ENCODE data around the gene CDON. TPM values are rescaled to one million over a fixed set of nuclear protein-coding genes. Genes with fewer than 3 reads are reported as not detected.

The CDON gene
- polyA plus RNA-seq, 4 donors, result 1.7 to 9.0 TPM; not detected in 2

- no peak overlapping the region for H3K27ac ChIP-seq (ENCODE audit: low read depth in 1 of 3, low read length in 2 of 3)
- DNase-seq (no peak), FAIRE-seq (no peak)
- H3K4me1 ChIP-seq (ENCODE audit: control insufficient read depth in 3 of 3, insufficient read depth in 2 of 3, low read depth in 1 of 3, low read length in 2 of 3), result peaks cover 0 to 16% (median 0%) of the 10 kb centered on the region in 3 donors
- H3K36me3 ChIP-seq (ENCODE audit: control insufficient read depth in 3 of 3, insufficient read depth in 2 of 3, low read depth in 1 of 3, low read length in 3 of 3), result peaks cover 0 to under 1% (median 0%) of the 10 kb centered on the region in 3 donors
- H3K27me3 ChIP-seq (ENCODE audit: control insufficient read depth in 3 of 3, insufficient read depth in 3 of 3, low read length in 3 of 3), result no peaks in the 10 kb centered on the region
- no peak overlapping the region for H3K4me3 ChIP-seq (ENCODE audit: low read depth in 1 of 3, low read length in 3 of 3)
- no peaks in the 10 kb centered on the region for H3K9me3 ChIP-seq (ENCODE audit: control insufficient read depth in 2 of 2, insufficient read depth in 1 of 2, low read depth in 1 of 2, low read length in 1 of 2)
Measured at GRCh38 chr11:125976156-125976555, 86.5 kb downstream of the CDON start.

- 87 to 90% (median 90%) methylated on average over 6 of the region's 6 CpGs for WGBS, 3 donors
- no peaks in the 10 kb centered on the region for H3K36me3 ChIP-seq (ENCODE audit: control insufficient read depth in 3 of 3, insufficient read depth in 2 of 3, low read depth in 1 of 3, low read length in 3 of 3)
- DNase-seq, result no peak
- no peak for FAIRE-seq
- peaks cover 0 to 16% (median 0%) of the 10 kb centered on the region in 3 donors for H3K4me1 ChIP-seq (ENCODE audit: control insufficient read depth in 3 of 3, insufficient read depth in 2 of 3, low read depth in 1 of 3, low read length in 2 of 3)
- no peak overlapping the region for H3K27ac ChIP-seq (ENCODE audit: low read depth in 1 of 3, low read length in 2 of 3)
- H3K4me3 ChIP-seq (ENCODE audit: low read depth in 1 of 3, low read length in 3 of 3), result no peak overlapping the region
- no peaks in the 10 kb centered on the region for H3K27me3 ChIP-seq (ENCODE audit: control insufficient read depth in 3 of 3, insufficient read depth in 3 of 3, low read length in 3 of 3)
- no peaks in the 10 kb centered on the region for H3K9me3 ChIP-seq (ENCODE audit: control insufficient read depth in 2 of 2, insufficient read depth in 1 of 2, low read depth in 1 of 2, low read length in 1 of 2)
Measured at GRCh38 chr11:125975634-125976033, 87.0 kb downstream of the CDON start.

GRCh38 chr11:125974284-125974683 is 88.4 kb downstream of the CDON start:
- DNase-seq (no peak), FAIRE-seq (no peak)
- Histone ChIP-seq H3K4me3 (ENCODE audit: low read depth in 1 of 3, low read length in 3 of 3) (no peak overlapping the region), H3K36me3 (ENCODE audit: control insufficient read depth in 3 of 3, insufficient read depth in 2 of 3, low read depth in 1 of 3, low read length in 3 of 3) (no peaks in the 10 kb centered on the region), H3K4me1 (ENCODE audit: control insufficient read depth in 3 of 3, insufficient read depth in 2 of 3, low read depth in 1 of 3, low read length in 2 of 3) (peaks cover 0 to 16% (median 0%) of the 10 kb centered on the region in 3 donors), H3K27me3 (ENCODE audit: control insufficient read depth in 3 of 3, insufficient read depth in 3 of 3, low read length in 3 of 3) (no peaks in the 10 kb centered on the region), H3K9me3 (ENCODE audit: control insufficient read depth in 2 of 2, insufficient read depth in 1 of 2, low read depth in 1 of 2, low read length in 1 of 2) (no peaks in the 10 kb centered on the region), H3K27ac (ENCODE audit: low read depth in 1 of 3, low read length in 2 of 3) (no peak overlapping the region)

GRCh38 chr11:125971618-125972017 is 91.0 kb downstream of the CDON start:
- H3K9me3 ChIP-seq (ENCODE audit: control insufficient read depth in 2 of 2, insufficient read depth in 1 of 2, low read depth in 1 of 2, low read length in 1 of 2), result no peaks in the 10 kb centered on the region
- FAIRE-seq (no peak), DNase-seq (no peak)
- H3K4me1 ChIP-seq (ENCODE audit: control insufficient read depth in 3 of 3, insufficient read depth in 2 of 3, low read depth in 1 of 3, low read length in 2 of 3), result peaks cover 0 to 10% (median 0%) of the 10 kb centered on the region in 3 donors
- H3K27me3 ChIP-seq (ENCODE audit: control insufficient read depth in 3 of 3, insufficient read depth in 3 of 3, low read length in 3 of 3), result no peaks in the 10 kb centered on the region
- no peak overlapping the region for H3K4me3 ChIP-seq (ENCODE audit: low read depth in 1 of 3, low read length in 3 of 3)
- H3K27ac ChIP-seq (ENCODE audit: low read depth in 1 of 3, low read length in 2 of 3), result no peak overlapping the region
- WGBS, 3 donors, result 72 to 87% (median 82%) methylated on average over 6 of the region's 6 CpGs
- H3K36me3 ChIP-seq (ENCODE audit: control insufficient read depth in 3 of 3, insufficient read depth in 2 of 3, low read depth in 1 of 3, low read length in 3 of 3), result no peaks in the 10 kb centered on the region

GRCh38 chr11:125968354-125968753 is 94.3 kb downstream of the CDON start:
- no peak overlapping the region for H3K4me3 ChIP-seq (ENCODE audit: low read depth in 1 of 3, low read length in 3 of 3)
- 15 to 29% (median 17%) methylated on average over 7 of the region's 7 CpGs for WGBS, 3 donors
- H3K27ac ChIP-seq (ENCODE audit: low read depth in 1 of 3, low read length in 2 of 3), result peak overlapping the region in 1 of 3 donors; percentile 44
- no peaks in the 10 kb centered on the region for H3K9me3 ChIP-seq (ENCODE audit: control insufficient read depth in 2 of 2, insufficient read depth in 1 of 2, low read depth in 1 of 2, low read length in 1 of 2)
- peaks cover 0 to 10% (median 0%) of the 10 kb centered on the region in 3 donors for H3K4me1 ChIP-seq (ENCODE audit: control insufficient read depth in 3 of 3, insufficient read depth in 2 of 3, low read depth in 1 of 3, low read length in 2 of 3)
- H3K36me3 ChIP-seq (ENCODE audit: control insufficient read depth in 3 of 3, insufficient read depth in 2 of 3, low read depth in 1 of 3, low read length in 3 of 3), result no peaks in the 10 kb centered on the region
- DNase-seq (peak; percentile 60 to 71), FAIRE-seq (no peak)
- no peaks in the 10 kb centered on the region for H3K27me3 ChIP-seq (ENCODE audit: control insufficient read depth in 3 of 3, insufficient read depth in 3 of 3, low read length in 3 of 3)

- H3K27ac ChIP-seq (ENCODE audit: low read depth in 1 of 3, low read length in 2 of 3), result no peak overlapping the region
- no peaks in the 10 kb centered on the region for H3K9me3 ChIP-seq (ENCODE audit: control insufficient read depth in 2 of 2, insufficient read depth in 1 of 2, low read depth in 1 of 2, low read length in 1 of 2)
- peaks cover 0 to 6% (median 0%) of the 10 kb centered on the region in 3 donors for H3K4me1 ChIP-seq (ENCODE audit: control insufficient read depth in 3 of 3, insufficient read depth in 2 of 3, low read depth in 1 of 3, low read length in 2 of 3)
- FAIRE-seq, result no peak
- 91 to 96% (median 94%) methylated on average over 4 of the region's 4 CpGs for WGBS, 3 donors
- H3K4me3 ChIP-seq (ENCODE audit: low read depth in 1 of 3, low read length in 3 of 3), result no peak overlapping the region
- no peak for DNase-seq
- H3K36me3 ChIP-seq (ENCODE audit: control insufficient read depth in 3 of 3, insufficient read depth in 2 of 3, low read depth in 1 of 3, low read length in 3 of 3), result no peaks in the 10 kb centered on the region
- no peaks in the 10 kb centered on the region for H3K27me3 ChIP-seq (ENCODE audit: control insufficient read depth in 3 of 3, insufficient read depth in 3 of 3, low read length in 3 of 3)
Measured at GRCh38 chr11:125967515-125967914, 95.2 kb downstream of the CDON start.

- Histone ChIP-seq H3K27me3 (ENCODE audit: control insufficient read depth in 3 of 3, insufficient read depth in 3 of 3, low read length in 3 of 3) (no peaks in the 10 kb centered on the region), H3K36me3 (ENCODE audit: control insufficient read depth in 3 of 3, insufficient read depth in 2 of 3, low read depth in 1 of 3, low read length in 3 of 3) (peaks cover 0 to 19% (median 0%) of the 10 kb centered on the region in 3 donors), H3K4me1 (ENCODE audit: control insufficient read depth in 3 of 3, insufficient read depth in 2 of 3, low read depth in 1 of 3, low read length in 2 of 3) (no peaks in the 10 kb centered on the region), H3K4me3 (ENCODE audit: low read depth in 1 of 3, low read length in 3 of 3) (no peak overlapping the region), H3K9me3 (ENCODE audit: control insufficient read depth in 2 of 2, insufficient read depth in 1 of 2, low read depth in 1 of 2, low read length in 1 of 2) (no peaks in the 10 kb centered on the region), H3K27ac (ENCODE audit: low read depth in 1 of 3, low read length in 2 of 3) (no peak overlapping the region)
- DNase-seq (no peak), FAIRE-seq (no peak)
- WGBS, 3 donors, result 84 to 86% (median 85%) methylated on average over 6 of the region's 6 CpGs
Measured at GRCh38 chr11:125960771-125961170, 101.9 kb downstream of the CDON start.

- Histone ChIP-seq H3K4me3 (ENCODE audit: low read depth in 1 of 3, low read length in 3 of 3) (no peak overlapping the region), H3K27ac (ENCODE audit: low read depth in 1 of 3, low read length in 2 of 3) (no peak overlapping the region), H3K36me3 (ENCODE audit: control insufficient read depth in 3 of 3, insufficient read depth in 2 of 3, low read depth in 1 of 3, low read length in 3 of 3) (peaks cover 0 to 25% (median 0%) of the 10 kb centered on the region in 3 donors), H3K4me1 (ENCODE audit: control insufficient read depth in 3 of 3, insufficient read depth in 2 of 3, low read depth in 1 of 3, low read length in 2 of 3) (no peaks in the 10 kb centered on the region), H3K9me3 (ENCODE audit: control insufficient read depth in 2 of 2, insufficient read depth in 1 of 2, low read depth in 1 of 2, low read length in 1 of 2) (no peaks in the 10 kb centered on the region), H3K27me3 (ENCODE audit: control insufficient read depth in 3 of 3, insufficient read depth in 3 of 3, low read length in 3 of 3) (no peaks in the 10 kb centered on the region)
- DNase-seq, result no peak
- WGBS, 3 donors, result 84 to 87% (median 85%) methylated on average over 10 of the region's 10 CpGs
- FAIRE-seq, result no peak
Measured at GRCh38 chr11:125959931-125960330, 102.7 kb downstream of the CDON start.

- DNase-seq (no peak), FAIRE-seq (no peak)
- Histone ChIP-seq H3K4me1 (ENCODE audit: control insufficient read depth in 3 of 3, insufficient read depth in 2 of 3, low read depth in 1 of 3, low read length in 2 of 3) (no peaks in the 10 kb centered on the region), H3K4me3 (ENCODE audit: low read depth in 1 of 3, low read length in 3 of 3) (no peak overlapping the region), H3K27ac (ENCODE audit: low read depth in 1 of 3, low read length in 2 of 3) (no peak overlapping the region), H3K36me3 (ENCODE audit: control insufficient read depth in 3 of 3, insufficient read depth in 2 of 3, low read depth in 1 of 3, low read length in 3 of 3) (peaks cover 0 to 27% (median 0%) of the 10 kb centered on the region in 3 donors), H3K27me3 (ENCODE audit: control insufficient read depth in 3 of 3, insufficient read depth in 3 of 3, low read length in 3 of 3) (no peaks in the 10 kb centered on the region), H3K9me3 (ENCODE audit: control insufficient read depth in 2 of 2, insufficient read depth in 1 of 2, low read depth in 1 of 2, low read length in 1 of 2) (no peaks in the 10 kb centered on the region)
- WGBS, 3 donors, result 93% methylated on average over 6 of the region's 6 CpGs
Measured at GRCh38 chr11:125959511-125959910, 103.2 kb downstream of the CDON start.

All from small intestine (tissue), 7 donors.